K562 (cell line): ENCODE measurements around the gene LRMDA. TPM values are rescaled to one million over a fixed set of nuclear protein-coding genes. Genes with fewer than 3 reads are reported as not detected.

ENCODE experiments used
- BCOR ChIP-seq: fragments of 450-650 bp; IDR thresholded peaks from 2 replicates; pipeline ENCODE4 v1.6.1; 2016
- CCNT2 ChIP-seq: IDR thresholded peaks from 2 replicates; pipeline ENCODE4 v1.6.1; 2011; ENCODE audit warnings: borderline replicate concordance, low read depth, mild to moderate bottlenecking, moderate library complexity, mixed read lengths, low read length; ENCODE audit not compliant: insufficient read length; ENCODE audit errors: extremely low read depth
- DNMT1 ChIP-seq: fragments of 450-650 bp; IDR thresholded peaks from 2 replicates; pipeline ENCODE4 v1.6.1; 2016; ENCODE audit warnings: antibody characterized with exemption, mild to moderate bottlenecking
- E2F3 ChIP-seq: fragments of 250-450 bp; sonication (Bioruptor Pico); IDR thresholded peaks from 2 replicates; pipeline ENCODE4 v1.4.0; 2020; ENCODE audit warnings: mild to moderate bottlenecking
- ELF4 ChIP-seq: fragments of 450-650 bp; formaldehyde crosslinking; IDR thresholded peaks from 2 replicates; pipeline ENCODE4 v1.4.0; 2022; ENCODE audit warnings: missing genetic modification characterization
- MTA3 ChIP-seq: fragments of 450-650 bp; formaldehyde crosslinking; IDR thresholded peaks from 2 replicates; pipeline ENCODE4 v1.6.1; 2017; ENCODE audit warnings: mild to moderate bottlenecking, borderline replicate concordance
- MYBL2 ChIP-seq, 2 experiments: fragments of 450-650 bp in 1 of 2; sonication (generic) in 1 of 2; formaldehyde crosslinking in 1 of 2; IDR thresholded peaks; 2 replicates each; pipeline versions ENCODE4 v1.6.1 to v1.8.1; 2017 to 2022; ENCODE audit warnings: borderline replicate concordance in 1 of 2, inconsistent platforms in 1 of 2, low read depth in 1 of 2, mild to moderate bottlenecking in 1 of 2, missing genetic modification reagents in 1 of 2, moderate library complexity in 1 of 2
- PCBP2 ChIP-seq: fragments of 200-400 bp; formaldehyde crosslinking; IDR thresholded peaks from 2 replicates; pipeline ENCODE4 v1.6.1; 2018; ENCODE audit warnings: low read length, low read depth, mild to moderate bottlenecking, moderate library complexity; ENCODE audit not compliant: poor library complexity, severe bottlenecking
- RHOXF2B ChIP-seq: fragments of 250-450 bp; sonication (Bioruptor Pico); conservative IDR thresholded peaks from 2 replicates; pipeline ENCODE4 v1.5.1; 2021
- SRF ChIP-seq, 2 experiments: fragments of 250-450, 450-650 bp in 1 of 2; sonication (Bioruptor Pico) in 1 of 2; sonication (generic) in 1 of 2; formaldehyde crosslinking; IDR thresholded peaks; 2 replicates each; pipeline versions ENCODE4 v1.5.0 to v1.5.1; 2020 to 2022; ENCODE audit warnings: mild to moderate bottlenecking in 1 of 2, missing genetic modification reagents in 1 of 2
- TAL1 ChIP-seq: fragments of 450-650 bp; IDR thresholded peaks from 2 replicates; pipeline ENCODE4 v1.6.1; 2016; ENCODE audit warnings: mild to moderate bottlenecking
- ZBTB49 ChIP-seq: sonication (generic); formaldehyde crosslinking; IDR thresholded peaks from 2 replicates; pipeline ENCODE4 v1.8.0; 2022; ENCODE audit warnings: missing genetic modification reagents, mild to moderate bottlenecking, borderline replicate concordance
- ZMIZ1 ChIP-seq, 2 experiments: fragments of 150-350 bp in 1 of 2; IDR thresholded peaks; 2 replicates each; pipeline ENCODE4 v1.6.1; 2012 to 2016; ENCODE audit warnings: low read depth in 2 of 2, low read length in 2 of 2, mild to moderate bottlenecking in 1 of 2, moderate library complexity in 1 of 2
- ZNF76 ChIP-seq: fragments of 250-450 bp; sonication (Bioruptor Pico); IDR thresholded peaks from 2 replicates; pipeline ENCODE4 v1.4.0; 2020; ENCODE audit warnings: mild to moderate bottlenecking, moderate library complexity, borderline replicate concordance
- ZNF780A ChIP-seq: fragments of 250-450 bp; sonication (Bioruptor Pico); IDR thresholded peaks from 2 replicates; pipeline ENCODE4 v1.5.0; 2021; ENCODE audit warnings: mild to moderate bottlenecking
- polyA plus RNA-seq, 8 experiments: library from polyadenylated mRNA; depleted of rRNA in 4 of 8; stranded (reverse) in 5 of 8; unstranded in 3 of 8; fragments of >200 nt; fragmentation: Nextera tagmentation in 2 of 8; fragmentation: Illumina TruSeq in 1 of 8; extraction: Ambion mirVana in 2 of 8; extraction: Trizol in 1 of 8; gene quantifications; 2 replicates each; pipeline versions ENCODE4 v1.2.1 to v1.2.3, GENCODE V29; 2011 to 2014; ENCODE audit warnings: inconsistent platforms in 1 of 8, missing spikeins in 1 of 8
- total RNA-seq, 7 experiments: library from RNA; depleted of rRNA in 6 of 7; stranded (reverse); fragments of >200 nt in 6 of 7; fragmentation: Illumina TruSeq in 2 of 7; extraction: Trizol in 2 of 7; gene quantifications; 2 replicates each; pipeline versions ENCODE4 v1.2.1 to v1.2.3, GENCODE V29; 2011 to 2021; ENCODE audit warnings: low replicate concordance in 1 of 7
- TF ChIP-seq, protein P1 (sequence below): fragments of 450-650 bp; formaldehyde crosslinking; IDR thresholded peaks from 2 replicates; pipeline ENCODE4 v1.4.0; 2020; ENCODE audit warnings: mild to moderate bottlenecking, mixed read lengths
- TF ChIP-seq, protein P2 (sequence below): fragments of 200-800 bp; sonication (Bioruptor generic); IDR thresholded peaks from 2 replicates; pipeline ENCODE4 v1.6.1; 2017; ENCODE audit warnings: missing genetic modification characterization, missing compliant biosample characterization

LRMDA gene
- total and polyA plus RNA-seq, 9 of the 15 experiments (the other 6 are each of a cell fraction or from before 2014, with no cell fraction given): 0.25 TPM; not detected in 8

DNA sequence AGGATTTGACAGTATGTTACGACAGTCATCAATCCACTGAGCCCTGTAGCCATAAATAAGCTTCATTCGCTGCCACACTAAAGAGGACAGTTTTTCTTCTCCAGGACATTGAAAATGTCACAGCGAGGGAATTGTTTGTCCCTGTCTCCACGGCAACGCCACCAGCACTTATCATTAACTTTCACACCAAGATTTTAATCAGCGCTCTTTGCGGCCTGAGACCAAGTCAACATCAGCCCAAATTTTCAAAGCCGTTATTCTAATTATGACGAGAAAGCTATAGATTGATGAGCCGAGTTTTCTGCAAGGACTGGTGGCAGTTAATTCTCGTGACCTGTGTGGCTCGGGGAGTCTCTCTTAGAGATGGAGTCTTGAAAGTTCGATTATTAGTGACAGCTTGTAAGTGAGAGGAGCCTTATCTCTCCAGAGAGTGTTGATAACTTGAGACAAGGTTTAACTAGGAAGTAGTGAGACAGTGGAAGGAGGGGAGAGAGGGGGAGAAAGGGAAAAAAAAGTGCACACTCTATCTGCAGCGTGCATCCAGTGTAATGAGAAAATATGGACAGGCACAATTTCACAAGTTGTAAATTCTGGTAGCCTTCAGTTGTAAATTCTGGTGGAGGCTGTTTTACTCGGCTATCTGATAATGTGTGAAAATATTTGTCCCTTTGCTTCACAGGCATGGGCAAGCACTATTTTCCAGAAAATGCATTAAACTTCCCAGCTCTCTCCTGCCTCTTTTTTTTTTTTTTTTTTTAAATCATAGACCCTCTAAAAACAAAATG, 473.3 kb downstream of the LRMDA start (continued):
- TF ChIP-seq SRF (CRISPR knock-in tag; IDR thresholded peaks at IDR 0.05) (no peak), ZNF76 (CRISPR knock-in tag) (no peak), DNMT1 (no peak), ZBTB49 (CRISPR knock-in tag) (no peak), TAL1 (no peak), RHOXF2B (no peak), E2F3 (CRISPR knock-in tag) (no peak), ELF4 (CRISPR knock-in tag) (peak; percentile 71; the same call in 1 of the 2 replicates), ZMIZ1 (IDR thresholded peaks at IDR 0.05; ENCODE audit: low read depth in 2 of 2, low read length in 2 of 2) (no peak), CCNT2 (no peak), ZNF780A (no peak), PCBP2 (no peak), MTA3 (no peak), BCOR (no peak), MYBL2 (IDR thresholded peaks at IDR 0.05; ENCODE audit: low read depth) (no peak), MYBL2 (CRISPR knock-in tag; IDR thresholded peaks at IDR 0.05; ENCODE audit: borderline replicate concordance) (no peak)
- TF ChIP-seq, protein P1, sequence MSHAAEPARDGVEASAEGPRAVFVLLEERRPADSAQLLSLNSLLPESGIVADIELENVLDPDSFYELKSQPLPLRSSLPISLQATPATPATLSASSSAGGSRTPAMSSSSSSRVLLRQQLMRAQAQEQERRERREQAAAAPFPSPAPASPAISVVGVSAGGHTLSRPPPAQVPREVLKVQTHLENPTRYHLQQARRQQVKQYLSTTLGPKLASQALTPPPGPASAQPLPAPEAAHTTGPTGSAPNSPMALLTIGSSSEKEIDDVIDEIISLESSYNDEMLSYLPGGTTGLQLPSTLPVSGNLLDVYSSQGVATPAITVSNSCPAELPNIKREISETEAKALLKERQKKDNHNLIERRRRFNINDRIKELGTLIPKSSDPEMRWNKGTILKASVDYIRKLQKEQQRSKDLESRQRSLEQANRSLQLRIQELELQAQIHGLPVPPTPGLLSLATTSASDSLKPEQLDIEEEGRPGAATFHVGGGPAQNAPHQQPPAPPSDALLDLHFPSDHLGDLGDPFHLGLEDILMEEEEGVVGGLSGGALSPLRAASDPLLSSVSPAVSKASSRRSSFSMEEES (CRISPR knock-in tag): no peak
- TF ChIP-seq, protein P2, sequence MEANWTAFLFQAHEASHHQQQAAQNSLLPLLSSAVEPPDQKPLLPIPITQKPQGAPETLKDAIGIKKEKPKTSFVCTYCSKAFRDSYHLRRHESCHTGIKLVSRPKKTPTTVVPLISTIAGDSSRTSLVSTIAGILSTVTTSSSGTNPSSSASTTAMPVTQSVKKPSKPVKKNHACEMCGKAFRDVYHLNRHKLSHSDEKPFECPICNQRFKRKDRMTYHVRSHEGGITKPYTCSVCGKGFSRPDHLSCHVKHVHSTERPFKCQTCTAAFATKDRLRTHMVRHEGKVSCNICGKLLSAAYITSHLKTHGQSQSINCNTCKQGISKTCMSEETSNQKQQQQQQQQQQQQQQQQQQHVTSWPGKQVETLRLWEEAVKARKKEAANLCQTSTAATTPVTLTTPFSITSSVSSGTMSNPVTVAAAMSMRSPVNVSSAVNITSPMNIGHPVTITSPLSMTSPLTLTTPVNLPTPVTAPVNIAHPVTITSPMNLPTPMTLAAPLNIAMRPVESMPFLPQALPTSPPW (CRISPR knock-in tag): peak; percentile 91
